ENCODE data around the gene HDAC10.

DNA sequence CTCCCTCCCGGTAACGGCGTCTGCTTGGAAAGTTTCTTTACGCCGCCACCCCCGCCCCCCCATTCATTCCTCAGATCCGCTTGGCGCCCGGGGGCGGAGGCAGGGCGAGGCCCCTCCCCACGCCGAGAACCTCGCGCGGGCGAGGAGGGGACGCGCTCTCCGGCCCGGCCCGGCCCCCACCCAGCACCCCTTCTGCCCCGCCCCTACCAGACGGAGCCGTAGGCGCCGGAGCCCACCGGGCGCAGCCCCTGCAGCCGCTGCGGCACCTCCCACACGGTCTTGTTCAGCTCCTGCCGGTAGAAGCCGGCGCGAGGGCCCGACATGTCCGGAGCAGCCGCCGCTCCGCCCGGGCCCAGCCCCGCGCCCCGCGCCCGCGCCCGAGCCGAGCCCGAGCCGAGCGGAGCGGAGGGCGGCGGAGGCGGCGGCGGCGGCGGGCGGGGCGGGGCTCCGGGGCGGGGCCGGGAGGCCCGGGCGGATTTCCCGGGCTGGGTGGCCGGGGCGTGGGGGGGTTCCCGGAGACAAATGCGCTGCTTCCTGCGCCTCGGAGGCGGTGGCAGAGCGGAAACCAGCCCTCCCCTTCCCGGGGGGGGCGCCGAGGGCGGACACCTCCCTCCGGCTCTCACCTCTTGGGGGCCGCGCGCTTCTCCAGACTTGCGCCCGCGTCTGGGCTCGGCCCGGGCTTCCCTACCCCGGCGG is 19.1 kb upstream of the HDAC10 start, which contains the start of gene MAPK11:
- TF ChIP-seq POLR2A (IDR thresholded peaks at IDR 0.05) (no peak), EP300 (IDR thresholded peaks at IDR 0.05) (no peak)
- TF ChIP-seq, protein P1, sequence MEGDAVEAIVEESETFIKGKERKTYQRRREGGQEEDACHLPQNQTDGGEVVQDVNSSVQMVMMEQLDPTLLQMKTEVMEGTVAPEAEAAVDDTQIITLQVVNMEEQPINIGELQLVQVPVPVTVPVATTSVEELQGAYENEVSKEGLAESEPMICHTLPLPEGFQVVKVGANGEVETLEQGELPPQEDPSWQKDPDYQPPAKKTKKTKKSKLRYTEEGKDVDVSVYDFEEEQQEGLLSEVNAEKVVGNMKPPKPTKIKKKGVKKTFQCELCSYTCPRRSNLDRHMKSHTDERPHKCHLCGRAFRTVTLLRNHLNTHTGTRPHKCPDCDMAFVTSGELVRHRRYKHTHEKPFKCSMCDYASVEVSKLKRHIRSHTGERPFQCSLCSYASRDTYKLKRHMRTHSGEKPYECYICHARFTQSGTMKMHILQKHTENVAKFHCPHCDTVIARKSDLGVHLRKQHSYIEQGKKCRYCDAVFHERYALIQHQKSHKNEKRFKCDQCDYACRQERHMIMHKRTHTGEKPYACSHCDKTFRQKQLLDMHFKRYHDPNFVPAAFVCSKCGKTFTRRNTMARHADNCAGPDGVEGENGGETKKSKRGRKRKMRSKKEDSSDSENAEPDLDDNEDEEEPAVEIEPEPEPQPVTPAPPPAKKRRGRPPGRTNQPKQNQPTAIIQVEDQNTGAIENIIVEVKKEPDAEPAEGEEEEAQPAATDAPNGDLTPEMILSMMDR (IDR thresholded peaks at IDR 0.05) = no peak

All from tibial nerve (tissue), 4 donors.